ENCODE data around the gene CRLF2.
"Not testable (repeated sequence)": the region's sequence is repeated elsewhere in the genome, so short reads cannot be mapped to it uniquely, and the experiment has no call there.

The CRLF2 gene

GRCh38 chrX:1212532-1212931 is at the start of gene CRLF2:
Gene CRLF2 (minus strand): TSS chrX:1212649. CDS start chrX:1212634, 15 bp downstream.
- no peak for DNase-seq

GRCh38 chrX:1261771-1262170 is 49.3 kb upstream of the CRLF2 start:
- not testable (repeated sequence) for DNase-seq

GRCh38 chrX:1261285-1261684 is 48.8 kb upstream of the CRLF2 start:
- DNase-seq = no peak

GRCh38 chrX:1252861-1253260 is 40.4 kb upstream of the CRLF2 start:
- DNase-seq = no peak

GRCh38 chrX:1249101-1249887 is 36.8 kb upstream of the CRLF2 start:
- DNase-seq = no peak

- no peak for DNase-seq
Measured at GRCh38 chrX:1248331-1249061, 36.0 kb upstream of the CRLF2 start.

- DNase-seq = no peak
Measured at GRCh38 chrX:1246816-1247215, 34.4 kb upstream of the CRLF2 start.

- no peak for DNase-seq
Measured at GRCh38 chrX:1244164-1245076, 32.0 kb upstream of the CRLF2 start.

GRCh38 chrX:1242891-1243402 is 30.5 kb upstream of the CRLF2 start:
- no peak for DNase-seq

- not testable (repeated sequence) for DNase-seq
Measured at GRCh38 chrX:1240551-1240950, 28.1 kb upstream of the CRLF2 start.

- DNase-seq = no peak
Measured at GRCh38 chrX:1239681-1240142, 27.3 kb upstream of the CRLF2 start.

- DNase-seq = no peak
Measured at GRCh38 chrX:1231850-1232465, 19.5 kb upstream of the CRLF2 start.

GRCh38 chrX:1228101-1228500 is 15.7 kb upstream of the CRLF2 start:
- not testable (repeated sequence) for DNase-seq

- DNase-seq = no peak
Measured at GRCh38 chrX:1226249-1226648, 13.8 kb upstream of the CRLF2 start.

- DNase-seq = no peak
Measured at GRCh38 chrX:1224954-1225353, 12.5 kb upstream of the CRLF2 start.

- DNase-seq = no peak
Measured at GRCh38 chrX:1223242-1223600, 10.8 kb upstream of the CRLF2 start.

GRCh38 chrX:1222531-1223241 is 10.2 kb upstream of the CRLF2 start:
- no peak for DNase-seq

GRCh38 chrX:1221296-1221845 is 8.9 kb upstream of the CRLF2 start:
- DNase-seq = no peak

GRCh38 chrX:1218286-1218685 is 5.8 kb upstream of the CRLF2 start:
- DNase-seq = no peak

GRCh38 chrX:1215123-1215823 is 2.8 kb upstream of the CRLF2 start:
- no peak for DNase-seq

- no peak for DNase-seq
Measured at GRCh38 chrX:1213971-1214370, 1.5 kb upstream of the CRLF2 start.

Measured in NCI-H1105 treated with DMSO at 0.1 percent for 48 hours (cell line).